K562 (cell line): ENCODE data around the gene HAUS5. TPM values are rescaled to one million over a fixed set of nuclear protein-coding genes. Genes with fewer than 3 reads are reported as not detected.

Experiments
- GATA2 ChIP-seq: sonication (generic); formaldehyde crosslinking; IDR thresholded peaks from 2 replicates; pipeline ENCODE4 v1.4.0; 2020; ENCODE audit warnings: mild to moderate bottlenecking, missing genetic modification reagents
- RNF2 ChIP-seq: sonication (generic); IDR thresholded peaks from 2 replicates; pipeline ENCODE4 v1.6.1; 2016
- SMARCE1 ChIP-seq: fragments of 450-650 bp; IDR thresholded peaks from 2 replicates; pipeline ENCODE4 v1.7.1; 2016; ENCODE audit warnings: mild to moderate bottlenecking
- TCF3 ChIP-seq: sonication (generic); formaldehyde crosslinking; IDR thresholded peaks from 2 replicates; pipeline ENCODE4 v1.4.0; 2020; ENCODE audit warnings: mild to moderate bottlenecking, missing genetic modification reagents
- TOE1 ChIP-seq, 2 experiments: fragments of 450-650 bp in 1 of 2; sonication (generic) in 1 of 2; formaldehyde crosslinking in 1 of 2; IDR thresholded peaks; 2 replicates each; pipeline versions ENCODE4 v1.7.1 to v1.8.0; 2016 to 2022; ENCODE audit warnings: borderline replicate concordance in 2 of 2, mild to moderate bottlenecking in 2 of 2, antibody characterized with exemption in 1 of 2, inconsistent platforms in 1 of 2, low read depth in 1 of 2, missing genetic modification reagents in 1 of 2, moderate library complexity in 1 of 2
- ZNF707 ChIP-seq: fragments of 250-450 bp; sonication (Bioruptor Pico); conservative IDR thresholded peaks from 2 replicates; pipeline ENCODE4 v1.8.0; 2022; ENCODE audit warnings: inconsistent platforms, mild to moderate bottlenecking, moderate library complexity
- ZNF764 ChIP-seq: fragments of 250-450 bp; sonication (Bioruptor Pico); IDR thresholded peaks from 2 replicates; pipeline ENCODE4 v1.4.0; 2020; ENCODE audit warnings: low read depth, mild to moderate bottlenecking, moderate library complexity
- polyA plus RNA-seq, 8 experiments: library from polyadenylated mRNA; depleted of rRNA in 4 of 8; stranded (reverse) in 5 of 8; unstranded in 3 of 8; fragments of >200 nt; fragmentation: Nextera tagmentation in 2 of 8; fragmentation: Illumina TruSeq in 1 of 8; extraction: Ambion mirVana in 2 of 8; extraction: Trizol in 1 of 8; gene quantifications; 2 replicates each; pipeline versions ENCODE4 v1.2.1 to v1.2.3, GENCODE V29; 2011 to 2014; ENCODE audit warnings: inconsistent platforms in 1 of 8, missing spikeins in 1 of 8
- total RNA-seq, 7 experiments: library from RNA; depleted of rRNA in 6 of 7; stranded (reverse); fragments of >200 nt in 6 of 7; fragmentation: Illumina TruSeq in 2 of 7; extraction: Trizol in 2 of 7; gene quantifications; 2 replicates each; pipeline versions ENCODE4 v1.2.1 to v1.2.3, GENCODE V29; 2011 to 2021; ENCODE audit warnings: low replicate concordance in 1 of 7
- TF ChIP-seq, protein P1 (sequence below), 2 experiments: fragments of 450-650 bp in 1 of 2; sonication (generic) in 1 of 2; formaldehyde crosslinking in 1 of 2; IDR thresholded peaks in 1 of 2; conservative IDR thresholded peaks in 1 of 2; 2 replicates each; pipeline versions ENCODE4 v1.6.1 to v1.8.1; 2016 to 2023; ENCODE audit warnings: mild to moderate bottlenecking in 2 of 2, moderate library complexity in 2 of 2, inconsistent platforms in 1 of 2, missing genetic modification reagents in 1 of 2
- TF ChIP-seq, protein P2 (sequence below), 2 experiments: fragments of 450-650 bp; conservative IDR thresholded peaks; 2 replicates each; pipeline ENCODE4 v1.6.1; 2017; ENCODE audit warnings: mild to moderate bottlenecking in 2 of 2, moderate library complexity in 2 of 2
- TF ChIP-seq, protein P3 (sequence below): sonication (generic); formaldehyde crosslinking; IDR thresholded peaks from 2 replicates; pipeline ENCODE4 v1.8.0; 2023; ENCODE audit warnings: mild to moderate bottlenecking, missing genetic modification reagents
- TF ChIP-seq, protein P4 (sequence below), 2 experiments: IDR thresholded peaks in 1 of 2; conservative IDR thresholded peaks in 1 of 2; 2 replicates each; pipeline ENCODE4 v1.6.1; 2016; ENCODE audit warnings: low read depth in 2 of 2, mild to moderate bottlenecking in 1 of 2, missing compliant biosample characterization in 1 of 2, missing genetic modification characterization in 1 of 2, moderate library complexity in 1 of 2
- TF ChIP-seq, protein P5 (sequence below): fragments of 450-650 bp; IDR thresholded peaks from 2 replicates; pipeline ENCODE4 v1.6.1; 2016

Gene HAUS5
- total and polyA plus RNA-seq, 9 of the 15 experiments (the other 6 are each of a cell fraction or from before 2014, with no cell fraction given): 3.5 to 41.3 (median 14.2) TPM

DNA sequence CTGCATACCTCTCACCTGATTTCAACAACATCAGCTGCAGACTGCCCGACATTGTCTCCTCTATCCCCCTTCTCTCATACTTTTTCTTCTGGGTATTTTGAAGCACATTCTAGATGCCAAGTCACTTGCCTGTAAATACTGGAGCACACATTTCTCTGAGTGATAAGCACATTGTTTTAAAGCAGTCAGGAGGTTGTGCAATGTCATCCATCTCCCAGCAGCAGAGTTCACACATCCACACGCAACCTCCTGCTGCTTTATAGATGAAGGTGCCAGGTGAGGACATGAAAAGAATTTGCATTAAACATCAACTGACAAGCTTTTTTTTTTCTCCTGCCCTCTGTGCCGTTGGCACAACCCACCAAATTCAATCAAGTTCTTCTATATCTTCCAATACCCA is 59.3 kb downstream of the HAUS5 start (continued):
- TF ChIP-seq, protein P1, sequence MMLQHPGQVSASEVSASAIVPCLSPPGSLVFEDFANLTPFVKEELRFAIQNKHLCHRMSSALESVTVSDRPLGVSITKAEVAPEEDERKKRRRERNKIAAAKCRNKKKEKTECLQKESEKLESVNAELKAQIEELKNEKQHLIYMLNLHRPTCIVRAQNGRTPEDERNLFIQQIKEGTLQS (IDR thresholded peaks at IDR 0.05): peak; percentile 77
- TF ChIP-seq, protein P1 (CRISPR knock-in tag; conservative IDR thresholded peaks at IDR 0.05): no peak
- no peak for TF ChIP-seq ZNF764 (CRISPR knock-in tag)
- TF ChIP-seq, protein P2, sequence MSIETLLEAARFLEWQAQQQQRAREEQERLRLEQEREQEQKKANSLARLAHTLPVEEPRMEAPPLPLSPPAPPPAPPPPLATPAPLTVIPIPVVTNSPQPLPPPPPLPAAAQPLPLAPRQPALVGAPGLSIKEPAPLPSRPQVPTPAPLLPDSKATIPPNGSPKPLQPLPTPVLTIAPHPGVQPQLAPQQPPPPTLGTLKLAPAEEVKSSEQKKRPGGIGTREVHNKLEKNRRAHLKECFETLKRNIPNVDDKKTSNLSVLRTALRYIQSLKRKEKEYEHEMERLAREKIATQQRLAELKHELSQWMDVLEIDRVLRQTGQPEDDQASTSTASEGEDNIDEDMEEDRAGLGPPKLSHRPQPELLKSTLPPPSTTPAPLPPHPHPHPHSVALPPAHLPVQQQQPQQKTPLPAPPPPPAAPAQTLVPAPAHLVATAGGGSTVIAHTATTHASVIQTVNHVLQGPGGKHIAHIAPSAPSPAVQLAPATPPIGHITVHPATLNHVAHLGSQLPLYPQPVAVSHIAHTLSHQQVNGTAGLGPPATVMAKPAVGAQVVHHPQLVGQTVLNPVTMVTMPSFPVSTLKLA (conservative IDR thresholded peaks at IDR 0.05): peak; percentile 72 to 81
- TF ChIP-seq TCF3 (CRISPR knock-in tag): peak; percentile 92
- peak; percentile 84 for TF ChIP-seq SMARCE1
- no peak for TF ChIP-seq ZNF707 (CRISPR knock-in tag)
- TF ChIP-seq TOE1 (IDR thresholded peaks at IDR 0.05; ENCODE audit: borderline replicate concordance): peak; percentile 50
- TF ChIP-seq TOE1 (CRISPR knock-in tag; IDR thresholded peaks at IDR 0.05; ENCODE audit: borderline replicate concordance, low read depth): no peak
- TF ChIP-seq GATA2 (CRISPR knock-in tag): peak; percentile 83
- TF ChIP-seq, protein P3, sequence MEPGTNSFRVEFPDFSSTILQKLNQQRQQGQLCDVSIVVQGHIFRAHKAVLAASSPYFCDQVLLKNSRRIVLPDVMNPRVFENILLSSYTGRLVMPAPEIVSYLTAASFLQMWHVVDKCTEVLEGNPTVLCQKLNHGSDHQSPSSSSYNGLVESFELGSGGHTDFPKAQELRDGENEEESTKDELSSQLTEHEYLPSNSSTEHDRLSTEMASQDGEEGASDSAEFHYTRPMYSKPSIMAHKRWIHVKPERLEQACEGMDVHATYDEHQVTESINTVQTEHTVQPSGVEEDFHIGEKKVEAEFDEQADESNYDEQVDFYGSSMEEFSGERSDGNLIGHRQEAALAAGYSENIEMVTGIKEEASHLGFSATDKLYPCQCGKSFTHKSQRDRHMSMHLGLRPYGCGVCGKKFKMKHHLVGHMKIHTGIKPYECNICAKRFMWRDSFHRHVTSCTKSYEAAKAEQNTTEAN (CRISPR knock-in tag): no peak
- TF ChIP-seq, protein P4, sequence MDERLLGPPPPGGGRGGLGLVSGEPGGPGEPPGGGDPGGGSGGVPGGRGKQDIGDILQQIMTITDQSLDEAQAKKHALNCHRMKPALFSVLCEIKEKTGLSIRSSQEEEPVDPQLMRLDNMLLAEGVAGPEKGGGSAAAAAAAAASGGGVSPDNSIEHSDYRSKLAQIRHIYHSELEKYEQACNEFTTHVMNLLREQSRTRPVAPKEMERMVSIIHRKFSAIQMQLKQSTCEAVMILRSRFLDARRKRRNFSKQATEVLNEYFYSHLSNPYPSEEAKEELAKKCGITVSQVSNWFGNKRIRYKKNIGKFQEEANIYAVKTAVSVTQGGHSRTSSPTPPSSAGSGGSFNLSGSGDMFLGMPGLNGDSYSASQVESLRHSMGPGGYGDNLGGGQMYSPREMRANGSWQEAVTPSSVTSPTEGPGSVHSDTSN (CRISPR knock-in tag; IDR thresholded peaks at IDR 0.05; ENCODE audit: low read depth): no peak
- TF ChIP-seq, protein P4 (tag; conservative IDR thresholded peaks at IDR 0.05; ENCODE audit: low read depth): peak; percentile 79
- TF ChIP-seq RNF2: peak; percentile 48; the same call in 1 of the 2 replicates
- TF ChIP-seq, protein P5, sequence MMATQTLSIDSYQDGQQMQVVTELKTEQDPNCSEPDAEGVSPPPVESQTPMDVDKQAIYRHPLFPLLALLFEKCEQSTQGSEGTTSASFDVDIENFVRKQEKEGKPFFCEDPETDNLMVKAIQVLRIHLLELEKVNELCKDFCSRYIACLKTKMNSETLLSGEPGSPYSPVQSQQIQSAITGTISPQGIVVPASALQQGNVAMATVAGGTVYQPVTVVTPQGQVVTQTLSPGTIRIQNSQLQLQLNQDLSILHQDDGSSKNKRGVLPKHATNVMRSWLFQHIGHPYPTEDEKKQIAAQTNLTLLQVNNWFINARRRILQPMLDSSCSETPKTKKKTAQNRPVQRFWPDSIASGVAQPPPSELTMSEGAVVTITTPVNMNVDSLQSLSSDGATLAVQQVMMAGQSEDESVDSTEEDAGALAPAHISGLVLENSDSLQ: peak; percentile 59
